Prostate gland (tissue), 2 donors: ENCODE measurements around the gene SHISAL2A. TPM values are rescaled to one million over a fixed set of nuclear protein-coding genes. Genes with fewer than 3 reads are reported as not detected.

ENCODE experiments used
- DNase-seq: peaks from one replicate; pipeline ENCODE4 v3.0.0-alpha.2; 2019; ENCODE audit warnings: low spot score
- H3K27ac ChIP-seq, 2 donors: fragments of 200-600 bp; sonication (generic); 2 replicates each; pipeline ENCODE4 v1.5.1; 2017 to 2019
- H3K27me3 ChIP-seq: fragments of 200-600 bp; sonication (generic); replicated peaks from 2 replicates; pipeline ENCODE4 v1.5.1; 2019; ENCODE audit not compliant: insufficient read depth
- H3K36me3 ChIP-seq, 2 donors: fragments of 200-600 bp; sonication (generic); 1 replicate in 1 of 2; 2 replicates in 1 of 2; pipeline versions ENCODE4 v1.5.1 to v1.8.1; 2017 to 2019
- H3K4me1 ChIP-seq: fragments of 200-600 bp; sonication (generic); replicated peaks from 2 replicates; pipeline ENCODE4 v1.5.1; 2019
- H3K4me3 ChIP-seq, 2 donors: fragments of 200-600 bp; sonication (generic); 2 replicates each; pipeline ENCODE4 v1.5.1; 2017 to 2019
- H3K9me3 ChIP-seq: fragments of 200-600 bp; sonication (generic); 2 replicates; pipeline ENCODE4 v1.5.1; 2017
- POLR2A ChIP-seq: fragments of 450-650 bp; IDR thresholded peaks from one replicate; pipeline ENCODE4 v1.6.1; 2016; ENCODE audit warnings: antibody characterized with exemption, mild to moderate bottlenecking
- POLR2AphosphoS5 ChIP-seq: sonication (generic); formaldehyde crosslinking; IDR thresholded peaks from one replicate; pipeline ENCODE4 v1.6.1; 2017; ENCODE audit warnings: antibody characterized with exemption
- WGBS: methylation state at CpG from one replicate; pipeline ENCODE4 v1.1.5; 2018; 5-methylcytosine and 5-hydroxymethylcytosine counted together
- intact Hi-C: fragments of 100-400 bp; cut with DNase I; formaldehyde crosslinking; loops from one replicate; pipeline ENCODE4 v1.14.2; 2022
- total RNA-seq, 2 donors: library from RNA; depleted of rRNA; stranded (reverse); fragments of >200 nt; gene quantifications; one replicate each; pipeline ENCODE4 v1.1.0, GENCODE V29; 2016
- TF ChIP-seq, protein P1 (sequence below), 4 experiments: fragments of 200-600 bp in 2 of 4; fragments of 450-650 bp in 2 of 4; sonication (generic) in 2 of 4; IDR thresholded peaks; 1 replicate in 3 of 4; 2 replicates in 1 of 4; pipeline ENCODE4 v1.5.1; 2016 to 2019; ENCODE audit warnings: antibody characterized with exemption in 4 of 4, mild to moderate bottlenecking in 2 of 4, moderate library complexity in 2 of 4

Gene SHISAL2A
- total RNA-seq, 2 donors from 2014 or later, result 1.0 to 2.6 TPM

- TF ChIP-seq, protein P1, sequence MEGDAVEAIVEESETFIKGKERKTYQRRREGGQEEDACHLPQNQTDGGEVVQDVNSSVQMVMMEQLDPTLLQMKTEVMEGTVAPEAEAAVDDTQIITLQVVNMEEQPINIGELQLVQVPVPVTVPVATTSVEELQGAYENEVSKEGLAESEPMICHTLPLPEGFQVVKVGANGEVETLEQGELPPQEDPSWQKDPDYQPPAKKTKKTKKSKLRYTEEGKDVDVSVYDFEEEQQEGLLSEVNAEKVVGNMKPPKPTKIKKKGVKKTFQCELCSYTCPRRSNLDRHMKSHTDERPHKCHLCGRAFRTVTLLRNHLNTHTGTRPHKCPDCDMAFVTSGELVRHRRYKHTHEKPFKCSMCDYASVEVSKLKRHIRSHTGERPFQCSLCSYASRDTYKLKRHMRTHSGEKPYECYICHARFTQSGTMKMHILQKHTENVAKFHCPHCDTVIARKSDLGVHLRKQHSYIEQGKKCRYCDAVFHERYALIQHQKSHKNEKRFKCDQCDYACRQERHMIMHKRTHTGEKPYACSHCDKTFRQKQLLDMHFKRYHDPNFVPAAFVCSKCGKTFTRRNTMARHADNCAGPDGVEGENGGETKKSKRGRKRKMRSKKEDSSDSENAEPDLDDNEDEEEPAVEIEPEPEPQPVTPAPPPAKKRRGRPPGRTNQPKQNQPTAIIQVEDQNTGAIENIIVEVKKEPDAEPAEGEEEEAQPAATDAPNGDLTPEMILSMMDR (IDR thresholded peaks at IDR 0.05), result no peak
- TF ChIP-seq POLR2AphosphoS5, result no peak
- TF ChIP-seq POLR2A, result no peak
- intact Hi-C loops, result no loop called here
- no peak for DNase-seq
- Histone ChIP-seq H3K27ac (no peak overlapping the region), H3K9me3 (no peaks in the 10 kb centered on the region), H3K27me3 (no peaks in the 10 kb centered on the region), H3K36me3 (no peaks in the 10 kb centered on the region), H3K4me1 (no peaks in the 10 kb centered on the region), H3K4me3 (no peak overlapping the region)
- WGBS, result 53% methylated on average over 6 of the region's 6 CpGs
Measured at GRCh38 chr1:52677076-52677806, 44.3 kb downstream of the SHISAL2A start.

DNA sequence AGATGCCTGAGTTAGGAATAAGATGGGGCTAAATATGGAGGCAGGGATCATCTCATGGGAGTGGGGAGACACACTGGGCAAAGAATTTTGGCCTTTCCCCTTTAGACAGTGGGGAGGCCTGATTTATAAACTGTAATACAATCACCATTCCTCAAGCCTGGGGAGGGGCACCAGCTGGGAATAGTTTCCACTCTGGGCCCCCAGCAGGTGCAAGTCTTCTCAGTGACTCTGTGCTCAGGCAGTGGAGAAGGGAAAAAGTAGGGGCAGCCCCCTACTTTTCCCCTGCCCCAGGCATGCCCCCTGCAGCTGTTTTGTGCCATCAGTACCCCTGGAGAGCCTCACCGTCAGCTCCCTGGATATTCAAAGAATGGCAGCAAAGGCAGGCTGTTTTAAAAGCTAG, 46.1 kb downstream of the SHISAL2A start:
- intact Hi-C loops, result no loop called here
- H3K4me1 ChIP-seq, result no peaks in the 10 kb centered on the region
- H3K27ac ChIP-seq, result no peak overlapping the region
- 90% methylated on average over 1 of the region's 1 CpG for WGBS
- no peaks in the 10 kb centered on the region for H3K36me3 ChIP-seq
- H3K27me3 ChIP-seq, result no peaks in the 10 kb centered on the region
- no peak for DNase-seq
- H3K9me3 ChIP-seq, result no peaks in the 10 kb centered on the region
- no peak overlapping the region for H3K4me3 ChIP-seq
- TF ChIP-seq POLR2AphosphoS5 (no peak), POLR2A (no peak)
- TF ChIP-seq, protein P1 (IDR thresholded peaks at IDR 0.05), result no peak

- Histone ChIP-seq H3K27ac (no peak overlapping the region), H3K9me3 (no peaks in the 10 kb centered on the region), H3K36me3 (no peaks in the 10 kb centered on the region), H3K4me3 (no peak overlapping the region), H3K4me1 (no peaks in the 10 kb centered on the region), H3K27me3 (no peaks in the 10 kb centered on the region)
- intact Hi-C loops, result no loop called here
- TF ChIP-seq POLR2AphosphoS5, result no peak
- TF ChIP-seq, protein P1 (IDR thresholded peaks at IDR 0.05), result no peak
- DNase-seq, result no peak
- 86% methylated on average over 5 of the region's 5 CpGs for WGBS
Measured at GRCh38 chr1:52679498-52679897, 46.5 kb downstream of the SHISAL2A start.

- Histone ChIP-seq H3K27me3 (no peaks in the 10 kb centered on the region), H3K27ac (no peak overlapping the region), H3K36me3 (no peaks in the 10 kb centered on the region), H3K4me1 (no peaks in the 10 kb centered on the region), H3K4me3 (no peak overlapping the region), H3K9me3 (no peaks in the 10 kb centered on the region)
- DNase-seq, result no peak
- intact Hi-C loops, result loop anchor here (10.0 kb wide), 2 partner anchors 276 to 556 kb away; partner anchors contain the start of genes ORC1 and PRPF38A
- 87% methylated on average over 3 of the region's 3 CpGs for WGBS
- TF ChIP-seq, protein P1 (IDR thresholded peaks at IDR 0.05), result no peak
- TF ChIP-seq POLR2AphosphoS5, result no peak
- TF ChIP-seq POLR2A, result no peak
Measured at GRCh38 chr1:52680353-52680752, 47.4 kb downstream of the SHISAL2A start.

- H3K4me1 ChIP-seq, result no peaks in the 10 kb centered on the region
- H3K36me3 ChIP-seq, result no peaks in the 10 kb centered on the region
- TF ChIP-seq POLR2A (no peak), POLR2AphosphoS5 (no peak)
- TF ChIP-seq, protein P1 (IDR thresholded peaks at IDR 0.05), result no peak
- intact Hi-C loops, result loop anchor here (10.0 kb wide), 2 partner anchors 276 to 556 kb away; partner anchors contain the start of genes ORC1 and PRPF38A
- no peaks in the 10 kb centered on the region for H3K27me3 ChIP-seq
- H3K9me3 ChIP-seq, result no peaks in the 10 kb centered on the region
- H3K27ac ChIP-seq, result no peak overlapping the region
- H3K4me3 ChIP-seq, result no peak overlapping the region
- no peak for DNase-seq
- 84% methylated on average over 4 of the region's 4 CpGs for WGBS
Measured at GRCh38 chr1:52681136-52681535, 48.2 kb downstream of the SHISAL2A start.
